HG03135 (cell line): ENCODE measurements around the gene TBL1XR1.
"Not testable (repeated sequence)": the region's sequence is repeated elsewhere in the genome, so short reads cannot be mapped to it uniquely, and the experiment has no call there.

ENCODE experiments used
- ATAC-seq: cut with Tn5 transposase; IDR thresholded peaks from one replicate; pipeline ENCODE4 v1.9.1; 2021; ENCODE audit warnings: mild to moderate bottlenecking, moderate library complexity; ENCODE audit not compliant: unreplicated experiment

The TBL1XR1 gene

DNA sequence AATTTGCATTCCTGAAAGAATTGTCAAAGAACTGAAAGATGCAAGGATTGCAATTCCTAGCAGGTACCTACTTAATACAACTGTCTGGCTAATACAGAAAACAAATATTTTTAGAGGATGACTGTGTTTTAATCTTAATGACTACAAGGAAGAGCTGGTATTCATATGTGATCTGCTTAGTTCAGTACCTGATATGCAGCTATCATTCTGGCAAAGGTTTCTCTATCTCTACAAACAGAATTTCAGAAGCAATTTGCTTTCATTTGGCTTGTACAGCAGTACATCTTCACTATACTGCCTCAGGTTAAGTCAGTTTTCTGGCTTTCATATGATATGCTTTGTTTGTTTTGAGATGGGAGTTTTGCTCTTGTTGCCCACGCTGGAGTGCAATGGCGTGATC is 51.3 kb downstream of the TBL1XR1 start:
- no peak for ATAC-seq

GRCh38 chr3:177145381-177145780 is 51.9 kb downstream of the TBL1XR1 start:
- ATAC-seq, result peak; percentile 29

DNA sequence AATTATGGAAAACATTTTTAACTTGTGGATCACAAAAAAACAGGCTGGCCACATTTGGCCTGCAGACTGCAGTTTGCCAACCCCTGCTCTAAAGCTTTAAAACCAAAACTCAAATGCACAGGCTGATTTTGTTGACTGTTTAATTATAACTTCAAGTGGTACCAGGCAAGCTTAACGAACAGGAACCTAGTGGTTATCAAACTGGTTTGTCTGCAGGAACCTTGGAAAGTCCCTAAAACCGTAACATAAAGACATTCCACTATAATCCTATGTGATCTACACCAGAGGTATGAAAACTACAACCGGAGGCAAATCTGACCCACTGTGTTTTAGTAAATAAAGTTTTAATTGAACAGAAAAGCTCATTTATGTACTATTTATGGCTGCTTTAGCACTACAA is 52.4 kb downstream of the TBL1XR1 start:
- ATAC-seq, result peak; percentile 52

DNA sequence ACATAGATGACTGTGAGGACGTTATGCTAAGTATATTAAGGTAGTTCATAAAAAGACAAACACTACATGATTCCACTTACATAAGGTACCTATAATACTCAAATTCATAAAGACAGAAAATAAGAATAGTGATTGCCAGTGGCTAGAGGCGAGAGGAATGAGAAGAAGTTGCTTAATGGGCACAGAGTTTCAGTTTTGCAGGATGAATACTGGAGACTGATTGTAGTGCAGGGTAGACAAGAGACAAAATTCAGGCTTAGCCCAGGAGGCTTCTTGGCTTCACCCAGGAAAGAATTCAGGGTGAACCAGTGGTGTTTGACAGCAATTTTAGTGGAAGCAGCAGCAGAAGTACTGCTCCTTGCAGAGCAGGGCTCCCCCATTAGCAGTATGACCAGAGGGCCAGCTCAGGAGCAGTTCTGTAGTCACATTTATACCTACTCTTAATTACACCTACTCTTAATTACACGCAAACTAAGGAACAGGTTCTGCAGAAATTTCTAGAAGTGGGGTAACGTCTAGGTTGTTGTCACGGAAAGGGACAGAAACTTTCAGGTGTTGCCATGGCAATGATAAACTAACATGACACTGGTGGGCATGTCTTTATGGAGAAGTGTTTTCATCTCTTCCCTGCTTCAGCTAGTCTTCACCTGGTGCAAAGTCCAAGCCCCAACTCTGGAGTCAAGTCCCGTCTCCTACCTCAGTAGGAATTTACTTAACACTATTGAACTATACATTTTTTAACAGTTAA is 55.2 kb downstream of the TBL1XR1 start:
- no peak for ATAC-seq

DNA sequence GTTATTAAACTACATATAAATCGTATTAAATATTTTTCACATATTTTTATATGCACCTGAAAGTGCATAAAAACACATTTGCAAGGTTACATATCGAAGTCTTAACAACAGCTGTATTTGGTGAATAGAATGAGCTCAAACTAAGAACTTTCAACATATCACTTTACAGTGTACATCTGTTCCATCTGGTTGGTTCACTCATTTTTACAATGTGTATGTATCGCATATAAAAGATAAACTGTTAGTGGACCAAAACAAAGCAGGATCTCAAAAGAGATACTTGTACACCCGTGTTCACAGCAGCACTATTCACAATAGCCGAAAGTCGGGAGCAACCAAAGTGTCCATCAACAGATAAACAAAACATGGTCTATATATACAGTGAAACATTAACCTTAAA is 55.8 kb downstream of the TBL1XR1 start:
- ATAC-seq, result no peak

DNA sequence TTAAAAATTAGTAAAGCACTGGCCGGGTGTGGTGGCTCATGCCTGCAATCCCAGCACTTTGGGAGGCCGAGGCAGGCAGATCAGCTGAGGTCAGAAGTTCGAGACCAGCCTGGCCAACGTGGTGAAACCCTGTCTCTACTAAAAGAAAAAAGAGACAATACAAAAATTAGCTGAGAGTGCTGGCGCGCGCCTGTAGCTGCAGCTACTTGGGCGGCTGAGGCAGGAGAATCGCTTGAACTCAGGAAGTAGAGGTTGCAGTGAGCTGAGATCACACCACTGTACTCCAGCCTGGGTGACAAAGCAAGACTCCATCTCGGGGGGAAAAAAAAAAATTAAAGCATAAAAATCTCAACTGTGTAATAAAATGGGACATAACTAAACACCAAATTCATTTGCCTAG is 58.1 kb downstream of the TBL1XR1 start:
- ATAC-seq, result not testable (repeated sequence)

- ATAC-seq, result no peak
Measured at GRCh38 chr3:177137774-177138705, 59.2 kb downstream of the TBL1XR1 start.

DNA sequence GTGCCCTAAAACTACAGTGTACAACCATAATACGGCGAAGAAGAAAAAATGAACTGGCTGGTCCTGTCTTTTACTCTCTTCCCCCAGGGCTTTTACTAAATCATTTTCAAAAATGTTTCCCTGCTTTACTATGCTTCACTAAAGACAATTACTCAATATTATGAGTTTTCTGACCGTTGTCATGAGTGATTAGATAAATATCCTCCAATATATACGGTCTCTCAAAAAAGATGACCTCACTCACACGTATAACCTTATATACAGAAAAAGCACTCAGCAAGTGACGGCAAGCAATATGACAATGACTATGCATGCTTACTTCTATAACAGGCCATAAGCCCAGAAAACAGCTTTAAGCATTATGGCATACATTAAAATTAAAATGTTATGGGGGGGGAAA is 60.5 kb downstream of the TBL1XR1 start:
- ATAC-seq, result no peak

GRCh38 chr3:177135841-177136492 is 61.3 kb downstream of the TBL1XR1 start:
- no peak for ATAC-seq

- no peak for ATAC-seq
Measured at GRCh38 chr3:177134816-177135210, 62.5 kb downstream of the TBL1XR1 start.

DNA sequence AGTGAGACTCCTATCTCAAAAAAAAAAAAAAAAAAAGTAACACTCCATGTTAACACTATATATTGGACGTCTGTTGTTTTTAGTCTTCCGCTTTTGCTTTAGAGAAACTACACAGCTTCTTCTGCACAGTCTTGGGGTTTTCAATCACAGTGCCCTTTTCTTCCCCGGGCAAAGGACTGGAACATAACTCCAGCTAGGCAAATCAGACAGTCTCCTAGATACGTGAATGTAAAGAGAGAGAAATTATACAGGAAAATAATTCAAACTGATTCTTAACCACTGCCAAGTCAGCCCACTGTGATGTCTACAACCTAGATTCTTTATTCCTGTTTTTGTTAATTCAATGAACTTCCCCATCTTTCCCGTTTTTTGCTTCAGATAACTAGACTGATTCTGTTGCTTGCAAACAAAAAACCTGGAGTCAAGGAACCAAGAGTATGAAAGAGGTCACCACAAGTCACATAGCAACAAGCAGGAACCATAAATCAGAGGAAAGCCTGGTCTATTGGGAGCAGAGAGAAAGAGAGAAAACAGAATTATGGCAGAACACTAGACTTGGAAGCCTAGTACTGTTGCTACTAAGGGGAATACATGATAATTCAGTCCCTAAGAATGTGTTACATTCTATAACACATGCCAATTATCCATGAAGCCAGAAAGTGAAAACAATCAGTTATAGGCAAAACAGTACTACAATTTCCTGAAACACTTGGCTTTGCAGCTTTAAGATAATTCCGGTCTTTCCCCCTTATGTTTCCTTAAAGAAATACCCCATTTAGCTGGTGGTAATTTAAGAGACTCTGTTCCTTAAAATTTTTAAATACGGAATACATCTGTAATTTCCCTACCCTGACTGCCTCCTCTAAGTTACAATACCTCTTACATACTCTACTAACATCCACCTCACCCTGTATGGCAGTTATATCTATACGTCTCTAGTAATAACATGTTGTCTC is 63.1 kb downstream of the TBL1XR1 start:
- ATAC-seq, result no peak

DNA sequence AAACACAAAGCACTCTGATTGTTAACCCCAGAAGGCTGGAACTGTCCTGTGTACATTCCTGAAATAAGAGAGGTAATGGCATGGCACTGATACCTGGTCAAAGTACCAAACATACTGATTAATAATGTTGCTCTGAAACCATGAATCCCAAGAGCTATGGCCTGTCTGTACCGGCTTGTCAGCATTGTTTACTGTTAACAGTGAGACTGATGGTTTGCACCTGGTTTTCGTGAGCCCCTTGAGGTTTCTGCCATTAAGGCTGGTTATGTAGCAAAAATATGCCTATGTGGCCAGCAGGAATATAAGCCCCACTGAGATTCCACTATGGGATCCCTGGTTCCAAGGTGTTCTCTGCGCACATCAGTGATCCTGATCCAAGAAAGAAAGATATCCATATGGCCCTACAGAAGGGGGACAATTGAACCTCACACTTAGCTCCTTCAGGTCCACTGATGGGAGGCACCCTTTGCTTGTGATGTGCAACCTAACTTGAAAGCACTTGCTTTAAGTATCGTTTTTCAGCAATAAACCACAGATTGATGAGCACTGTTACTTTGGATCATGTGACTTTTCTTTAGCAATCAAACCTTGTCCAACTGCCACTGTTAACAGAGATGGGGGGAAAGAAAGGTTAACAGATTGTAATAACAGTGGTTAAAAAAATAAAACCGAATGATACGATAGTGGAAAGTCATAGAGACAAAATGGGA is 65.2 kb downstream of the TBL1XR1 start:
- no peak for ATAC-seq

DNA sequence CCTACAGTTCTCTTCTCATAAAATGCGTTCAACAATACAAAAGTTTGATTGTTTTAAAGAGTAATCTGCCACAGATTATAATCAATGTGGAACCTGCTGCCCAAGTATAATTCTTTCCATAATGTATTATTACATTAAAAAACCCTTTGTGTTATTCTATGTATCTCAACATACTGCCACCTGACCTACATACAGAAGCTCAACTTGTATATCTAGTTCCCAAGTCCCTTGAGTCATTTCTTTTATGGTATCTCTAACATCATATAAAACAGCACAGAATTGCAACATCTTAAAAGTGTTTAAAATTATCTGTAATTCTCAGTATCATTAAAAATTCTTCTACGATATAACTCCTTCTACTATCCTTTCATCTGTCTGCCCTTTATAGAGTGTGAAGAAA is 70.3 kb downstream of the TBL1XR1 start:
- no peak for ATAC-seq

GRCh38 chr3:177126015-177126773 is 71.1 kb downstream of the TBL1XR1 start:
- ATAC-seq, result no peak

DNA sequence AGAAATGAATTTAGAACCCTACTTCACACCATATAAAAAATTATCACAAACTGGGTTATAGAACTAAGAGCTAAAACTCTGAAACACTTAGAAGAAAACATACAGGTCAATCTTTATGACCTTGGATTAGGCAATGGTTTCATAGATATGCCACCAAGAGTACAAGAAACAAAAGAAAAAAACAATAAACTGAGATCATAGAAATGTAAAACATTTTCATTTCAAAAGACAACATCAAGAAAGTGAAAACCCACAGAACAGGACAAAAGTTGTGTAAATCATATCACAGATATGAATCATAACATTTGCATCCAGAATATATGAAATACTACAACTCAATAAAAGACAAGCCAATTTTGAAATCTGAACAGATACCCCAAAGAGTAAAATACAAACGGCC is 72.4 kb downstream of the TBL1XR1 start:
- no peak for ATAC-seq

- ATAC-seq, result no peak
Measured at GRCh38 chr3:177123822-177124221, 73.5 kb downstream of the TBL1XR1 start.

DNA sequence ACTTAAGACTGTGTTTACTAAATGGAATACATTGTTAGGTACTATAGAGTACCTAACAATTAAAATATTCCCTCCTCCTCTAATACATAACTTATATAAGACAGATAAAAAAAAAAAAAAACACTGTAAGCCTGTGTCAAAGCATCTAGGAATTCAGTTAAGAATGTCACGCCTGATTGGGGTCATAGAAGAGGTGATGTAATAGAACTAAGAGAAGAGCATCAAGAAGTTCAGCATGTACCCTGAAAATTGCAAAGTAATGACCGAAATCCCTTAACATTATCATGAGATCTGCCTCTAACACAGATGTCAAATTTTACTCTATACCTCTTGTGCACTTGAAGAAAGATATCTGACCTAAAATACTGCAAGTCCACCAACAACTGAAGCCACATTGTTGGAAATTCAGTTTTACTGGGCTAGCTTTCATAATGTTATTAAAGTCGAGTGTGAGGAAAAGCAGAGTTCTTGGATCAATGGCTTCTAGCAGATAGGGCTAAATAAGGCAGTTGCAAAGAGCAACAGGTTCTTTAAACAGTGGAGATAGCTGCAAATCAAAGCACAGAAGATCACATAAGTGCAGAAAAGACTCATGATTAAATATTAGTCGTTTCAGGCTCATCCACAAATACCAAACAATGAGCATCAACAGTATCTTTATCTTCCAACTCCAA is 75.0 kb downstream of the TBL1XR1 start:
- ATAC-seq, result no peak

DNA sequence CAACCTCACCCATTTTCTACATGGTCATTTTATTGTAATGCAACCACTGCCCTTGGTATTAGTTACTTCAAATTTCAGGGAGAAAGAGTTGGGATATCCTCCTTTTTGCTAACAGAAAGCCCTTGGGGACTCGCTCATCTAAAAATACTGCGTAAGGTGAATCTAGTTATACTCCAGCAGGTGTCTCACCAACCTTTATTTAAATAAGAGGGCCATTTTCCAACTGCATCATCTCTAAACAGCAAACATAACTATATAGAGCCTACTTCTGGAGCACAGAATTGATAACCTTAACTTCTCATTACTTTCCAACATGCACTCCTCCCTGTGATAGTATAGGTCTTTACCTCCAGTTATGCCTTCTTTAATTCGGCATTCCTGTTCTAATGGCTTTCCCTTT is 77.5 kb downstream of the TBL1XR1 start:
- no peak for ATAC-seq

DNA sequence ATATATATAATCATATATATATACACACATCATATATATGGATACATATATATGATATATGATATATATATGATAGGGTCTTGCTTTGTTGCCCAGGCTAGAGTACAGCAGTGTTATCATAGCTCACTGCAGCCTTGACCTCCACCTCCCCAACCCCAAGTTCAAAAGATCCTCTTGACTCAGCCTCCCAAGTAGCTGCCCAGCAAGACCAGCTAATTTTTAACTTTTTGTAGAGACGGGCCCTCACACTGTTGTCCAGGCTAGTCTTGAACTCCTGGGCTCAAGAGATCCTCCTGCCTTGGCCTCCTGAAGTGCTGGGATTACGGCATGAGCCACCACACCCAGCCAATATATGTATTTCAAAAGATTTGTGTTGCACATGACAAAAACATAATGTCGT is 83.0 kb downstream of the TBL1XR1 start:
- no peak for ATAC-seq
